Liver (tissue), 9 donors: Measurements from ENCODE around the gene SMAD7. TPM values are rescaled to one million over a fixed set of nuclear protein-coding genes. Genes with fewer than 3 reads are reported as not detected.
A peak's percentile ranks its signal among the peaks of the same experiment; 100 is the strongest.

ENCODE experiments used
- DNase-seq: peaks from one replicate; pipeline ENCODE4 v3.0.0-alpha.2; 2017; ENCODE audit warnings: low spot score
- H3K27ac ChIP-seq, 2 donors: one replicate each; pipeline ENCODE4 v1.7.0; 2013; ENCODE audit warnings: inconsistent platforms in 2 of 2, low read length in 2 of 2, control low read depth in 1 of 2, low read depth in 1 of 2, mild to moderate bottlenecking in 1 of 2
- H3K27me3 ChIP-seq, 4 donors: one replicate each; pipeline versions ENCODE4 v1.6.1 to v1.7.0; 2013; ENCODE audit warnings: low read length in 3 of 4, inconsistent platforms in 1 of 4, mild to moderate bottlenecking in 1 of 4, moderate library complexity in 1 of 4; ENCODE audit not compliant: control insufficient read depth in 4 of 4, insufficient read depth in 4 of 4
- H3K36me3 ChIP-seq, 4 donors: one replicate each; pipeline versions ENCODE4 v1.6.1 to v1.7.0; 2013; ENCODE audit warnings: low read length in 3 of 4, mild to moderate bottlenecking in 3 of 4, low read depth in 1 of 4, moderate library complexity in 1 of 4; ENCODE audit not compliant: control insufficient read depth in 4 of 4, insufficient read depth in 3 of 4
- H3K4me1 ChIP-seq, 4 donors: one replicate each; pipeline versions ENCODE4 v1.6.1 to v1.7.0; 2013; ENCODE audit warnings: low read length in 3 of 4, mild to moderate bottlenecking in 3 of 4, moderate library complexity in 1 of 4; ENCODE audit not compliant: control insufficient read depth in 4 of 4, insufficient read depth in 4 of 4
- H3K4me3 ChIP-seq, 3 donors: one replicate each; pipeline versions ENCODE4 v1.6.1 to v1.7.0; 2013; ENCODE audit warnings: low read length in 3 of 3, control low read depth in 1 of 3, low read depth in 1 of 3, mild to moderate bottlenecking in 1 of 3
- H3K9ac ChIP-seq, 2 donors: one replicate each; pipeline ENCODE4 v1.7.0; 2013; ENCODE audit warnings: low read length in 2 of 2, mild to moderate bottlenecking in 2 of 2, moderate library complexity in 2 of 2, control low read depth in 1 of 2, low read depth in 1 of 2
- H3K9me3 ChIP-seq, 4 donors: one replicate each; pipeline versions ENCODE4 v1.6.1 to v1.7.0; 2013; ENCODE audit warnings: low read length in 3 of 4; ENCODE audit not compliant: control insufficient read depth in 4 of 4
- ATF3 ChIP-seq: IDR thresholded peaks from 2 replicates; pipeline ENCODE4 v1.6.1; 2016; ENCODE audit warnings: antibody characterized with exemption
- CTCF ChIP-seq: fragments of 150-350 bp; IDR thresholded peaks from 2 replicates; pipeline ENCODE4 v1.5.1; 2017; ENCODE audit warnings: improper control_type of control experiment, low read depth, low read length; ENCODE audit not compliant: missing input control
- EGR1 ChIP-seq, 2 donors: IDR thresholded peaks; 2 replicates each; pipeline ENCODE4 v1.6.1; 2016 to 2018; ENCODE audit warnings: antibody characterized with exemption in 2 of 2, low read depth in 2 of 2
- FOXA1 ChIP-seq: IDR thresholded peaks from 2 replicates; pipeline ENCODE4 v1.6.1; 2016; ENCODE audit warnings: antibody characterized with exemption
- FOXA2 ChIP-seq: IDR thresholded peaks from 2 replicates; pipeline ENCODE4 v1.6.1; 2016; ENCODE audit warnings: antibody characterized with exemption
- GABPA ChIP-seq, 2 donors: IDR thresholded peaks in 1 of 2; conservative IDR thresholded peaks in 1 of 2; 2 replicates each; pipeline ENCODE4 v1.6.1; 2016; ENCODE audit warnings: antibody characterized with exemption in 2 of 2, mild to moderate bottlenecking in 1 of 2, moderate library complexity in 1 of 2
- HNF4A ChIP-seq, 2 donors: conservative IDR thresholded peaks; 2 replicates each; pipeline ENCODE4 v1.6.1; 2016; ENCODE audit warnings: antibody characterized with exemption in 2 of 2, mild to moderate bottlenecking in 2 of 2
- HNF4G ChIP-seq: IDR thresholded peaks from 2 replicates; pipeline ENCODE4 v1.6.1; 2016; ENCODE audit warnings: antibody characterized with exemption
- MAX ChIP-seq: IDR thresholded peaks from 2 replicates; pipeline ENCODE4 v1.6.1; 2016; ENCODE audit warnings: antibody characterized with exemption
- NR2F2 ChIP-seq: IDR thresholded peaks from 2 replicates; pipeline ENCODE4 v1.6.1; 2016; ENCODE audit warnings: antibody characterized with exemption
- REST ChIP-seq: IDR thresholded peaks from 2 replicates; pipeline ENCODE4 v1.6.1; 2016; ENCODE audit warnings: antibody characterized with exemption, mild to moderate bottlenecking
- RXRA ChIP-seq, 2 donors: IDR thresholded peaks; 2 replicates each; pipeline ENCODE4 v1.6.1; 2017 to 2018; ENCODE audit warnings: antibody characterized with exemption in 2 of 2, mild to moderate bottlenecking in 1 of 2
- SP1 ChIP-seq: IDR thresholded peaks from 2 replicates; pipeline ENCODE4 v1.6.1; 2018; ENCODE audit warnings: antibody characterized with exemption, mild to moderate bottlenecking
- TAF1 ChIP-seq: conservative IDR thresholded peaks from 2 replicates; pipeline ENCODE4 v1.6.1; 2016; ENCODE audit warnings: antibody characterized with exemption, mild to moderate bottlenecking
- YY1 ChIP-seq: IDR thresholded peaks from 2 replicates; pipeline ENCODE4 v1.6.1; 2016; ENCODE audit warnings: antibody characterized with exemption, mild to moderate bottlenecking
- ZBTB33 ChIP-seq: IDR thresholded peaks from 2 replicates; pipeline ENCODE4 v1.6.1; 2016; ENCODE audit warnings: antibody characterized with exemption
- WGBS: extraction: QIAGEN DNeasy Blood & Tissue Kit; methylation state at CpG from one replicate; pipeline ENCODE4 v1.1.7; 2013; 5-methylcytosine and 5-hydroxymethylcytosine counted together
- polyA plus RNA-seq, 2 donors: library from polyadenylated mRNA; stranded (reverse) in 1 of 2; unstranded in 1 of 2; fragments of 200-250 nt in 1 of 2; fragments of >200 nt in 1 of 2; fragmentation: Nextera tagmentation in 1 of 2; extraction: Ambion mirVana in 1 of 2; gene quantifications; one replicate each; pipeline versions ENCODE4 v1.2.1 to v1.2.3, GENCODE V29; 2013 to 2015
- total RNA-seq, 2 donors: library from RNA; depleted of rRNA; stranded (reverse); fragments of >200 nt; gene quantifications; one replicate each; pipeline ENCODE4 v1.2.3, GENCODE V29; 2014
- donor health status: healthy.
- donor health status: healthy.
- donor health status: healthy.
- donor health status: healthy.
- donor health status: healthy.

SMAD7 gene
- total and polyA plus RNA-seq, 4 donors: 3.2 to 11.8 (median 10.1) TPM

GRCh38 chr18:48937869-48938750 lies 12.7 kb downstream of the SMAD7 start:
- Histone ChIP-seq H3K9me3 (no peaks in the 10 kb centered on the region), H3K27ac (peak overlapping the region in 1 of 2 donors; percentile 26), H3K9ac (no peak overlapping the region), H3K4me3 (no peak overlapping the region), H3K27me3 (no peaks in the 10 kb centered on the region), H3K4me1 (peaks cover 31 to 80% (median 66%) of the 10 kb centered on the region in 4 donors), H3K36me3 (peaks cover 0 to 2% (median 1%) of the 10 kb centered on the region in 4 donors)
- 83% methylated on average over 6 of the region's 6 CpGs for WGBS
- DNase-seq: no peak
- no peak for TF ChIP-seq ATF3

GRCh38 chr18:48935433-48935774 lies 15.4 kb downstream of the SMAD7 start:
- peaks cover 34 to 81% (median 68%) of the 10 kb centered on the region in 4 donors for H3K4me1 ChIP-seq
- no peaks in the 10 kb centered on the region for H3K27me3 ChIP-seq
- H3K9me3 ChIP-seq: no peaks in the 10 kb centered on the region
- H3K36me3 ChIP-seq: peaks cover 0 to 2% (median 0%) of the 10 kb centered on the region in 4 donors
- DNase-seq: no peak
- TF ChIP-seq ZBTB33 (no peak), HNF4A (conservative IDR thresholded peaks at IDR 0.05) (no peak), FOXA2 (no peak), HNF4G (no peak), YY1 (no peak), RXRA (IDR thresholded peaks at IDR 0.05) (no peak), REST (no peak), NR2F2 (no peak), ATF3 (no peak), MAX (no peak), TAF1 (no peak), EGR1 (IDR thresholded peaks at IDR 0.05; ENCODE audit: low read depth in 2 of 2) (no peak), FOXA1 (no peak), SP1 (no peak), GABPA (IDR thresholded peaks at IDR 0.05 in 1 of 2, conservative IDR thresholded peaks at IDR 0.05 in 1 of 2) (no peak), CTCF (no peak)
- H3K4me3 ChIP-seq: no peak overlapping the region
- 54% methylated on average over 9 of the region's 9 CpGs for WGBS
- no peak overlapping the region for H3K9ac ChIP-seq
- peak overlapping the region; percentile 73 to 85 for H3K27ac ChIP-seq
